Adrenal gland (tissue), 12 donors: ENCODE results near the gene MAML3. TPM values are rescaled to one million over a fixed set of nuclear protein-coding genes. Genes with fewer than 3 reads are reported as not detected.

Experiments used
- DNase-seq, 7 donors: peaks; one replicate each; pipeline ENCODE4 v3.0.0-alpha.2; 2019 to 2020
- H3K27ac ChIP-seq, 5 donors: fragments of 200-600 bp; sonication (generic) in 4 of 5; 1 replicate in 3 of 5; 2 replicates in 2 of 5; pipeline versions ENCODE4 v1.5.1 to v1.8.0; 2016 to 2020; ENCODE audit warnings: mild to moderate bottlenecking in 1 of 5
- H3K27me3 ChIP-seq: fragments of 200-600 bp; 2 replicates; pipeline ENCODE4 v1.8.0; 2021
- H3K36me3 ChIP-seq, 2 donors: fragments of 200-600 bp; replicated peaks in 1 of 2; 1 replicate in 1 of 2; 2 replicates in 1 of 2; pipeline versions ENCODE4 v1.5.1 to v1.8.0; 2018 to 2022
- H3K4me1 ChIP-seq, 2 donors: fragments of 200-600 bp; replicated peaks in 1 of 2; 1 replicate in 1 of 2; 2 replicates in 1 of 2; pipeline versions ENCODE4 v1.5.1 to v1.8.0; 2018 to 2021
- H3K4me3 ChIP-seq, 4 donors: fragments of 200-600 bp; sonication (generic) in 3 of 4; one replicate each; pipeline ENCODE4 v1.5.1; 2016 to 2018
- H3K9me3 ChIP-seq, 3 donors: fragments of 200-600 bp; sonication (generic) in 1 of 3; replicated peaks in 1 of 3; 1 replicate in 2 of 3; 2 replicates in 1 of 3; pipeline versions ENCODE4 v1.5.1 to v1.8.0; 2016 to 2021
- CTCF ChIP-seq, 6 experiments: fragments of 450-650 bp in 4 of 6; fragments of 200-600 bp in 2 of 6; sonication (generic) in 1 of 6; IDR thresholded peaks; 1 replicate in 5 of 6; 2 replicates in 1 of 6; pipeline versions ENCODE4 v1.5.1 to v1.8.0; 2016 to 2021; ENCODE audit warnings: antibody characterized with exemption in 6 of 6, mild to moderate bottlenecking in 2 of 6, moderate library complexity in 1 of 6
- POLR2A ChIP-seq, 2 donors: fragments of 450-650 bp; IDR thresholded peaks; one replicate each; pipeline ENCODE4 v1.6.1; 2017; ENCODE audit warnings: antibody characterized with exemption in 2 of 2, mild to moderate bottlenecking in 2 of 2, moderate library complexity in 1 of 2
- whole genome bisulfite sequencing, 4 donors: extraction: QIAGEN DNeasy Blood & Tissue Kit in 2 of 4; methylation state at CpG; one replicate each; pipeline versions ENCODE4 v1.1.5 to v1.1.7; 2013 to 2017; 5-methylcytosine and 5-hydroxymethylcytosine counted together
- intact Hi-C, 2 donors: fragments of 100-400 bp; cut with DNase I; formaldehyde crosslinking; loops; one replicate each; pipeline versions ENCODE4 v1.14.1 to v1.15.0; 2022 to 2023
- polyA plus RNA-seq, 3 donors: library from polyadenylated mRNA; stranded (reverse); fragments of 200-250 nt in 2 of 3; fragments of 350-450 nt in 1 of 3; fragmentation: Illumina TruSeq in 1 of 3; extraction: RNeasy Lipid Tissue Mini Kit (QIAGEN cat#74804) in 1 of 3; gene quantifications; one replicate each; pipeline ENCODE4 v1.2.3, GENCODE V29; 2013 to 2014
- total RNA-seq, 9 donors: library from RNA; depleted of rRNA in 4 of 9; stranded (reverse); fragments of >200 nt in 4 of 9; fragments of 120-200 nt in 1 of 9; fragmentation: NEBNext Ultra II Directional in 1 of 9; extraction: Animal tissue kit (Norgen Biotek cat#: 25700) in 1 of 9; gene quantifications; one replicate each; pipeline versions ENCODE4 v1.1.0 to v1.2.4, GENCODE V29; 2013 to 2023
- donor health status: healthy with polysubstance abuse.
- donor health status: Bipolar disorder and iron deficiency.
- donor health status: DM: yes; HTN: yes; CAD: no.
- donor health status: DM: no; HTN: no; CAD: no.
- donor health status: DM: no; HTN: no; CAD: no.
- donor health status: DM: yes; HTN: yes; CAD: no.

The MAML3 gene
- total and polyA plus RNA-seq, 12 donors = 2.0 to 15.9 (median 8.4) TPM

- no peak overlapping the region for H3K4me3 ChIP-seq
- intact Hi-C loops = no loop called here
- no peaks in the 10 kb centered on the region for H3K9me3 ChIP-seq
- DNase-seq = no peak
- peaks cover 8 to 43% of the 10 kb centered on the region in 2 donors for H3K4me1 ChIP-seq
- WGBS, 4 donors = 94 to 97% (median 95%) methylated on average over 4 of the region's 4 CpGs
- H3K27ac ChIP-seq = no peak overlapping the region
- H3K27me3 ChIP-seq = no peaks in the 10 kb centered on the region
- H3K36me3 ChIP-seq = no peaks in the 10 kb centered on the region
- no peak for TF ChIP-seq CTCF (IDR thresholded peaks at IDR 0.05)
- no peak for TF ChIP-seq POLR2A (IDR thresholded peaks at IDR 0.05)
Measured at GRCh38 chr4:139959396-139959795, 194.6 kb downstream of the MAML3 start.

GRCh38 chr4:139958739-139959098, 195.3 kb downstream of the MAML3 start:
- Histone ChIP-seq H3K27ac (no peak overlapping the region), H3K9me3 (no peaks in the 10 kb centered on the region), H3K36me3 (no peaks in the 10 kb centered on the region), H3K4me3 (no peak overlapping the region), H3K4me1 (peaks cover 8 to 43% of the 10 kb centered on the region in 2 donors), H3K27me3 (no peaks in the 10 kb centered on the region)
- no peak for TF ChIP-seq CTCF (IDR thresholded peaks at IDR 0.05)
- TF ChIP-seq POLR2A (IDR thresholded peaks at IDR 0.05) = no peak
- WGBS, 4 donors = 67 to 89% (median 81%) methylated on average over 3 of the region's 3 CpGs
- DNase-seq = no peak
- intact Hi-C loops = no loop called here

GRCh38 chr4:139957986-139958738, 195.8 kb downstream of the MAML3 start:
- peaks cover 8 to 43% of the 10 kb centered on the region in 2 donors for H3K4me1 ChIP-seq
- WGBS, 4 donors = 64 to 69% (median 66%) methylated on average over 4 of the region's 4 CpGs
- H3K36me3 ChIP-seq = no peaks in the 10 kb centered on the region
- TF ChIP-seq POLR2A (IDR thresholded peaks at IDR 0.05) (no peak), CTCF (IDR thresholded peaks at IDR 0.05) (no peak)
- H3K9me3 ChIP-seq = no peaks in the 10 kb centered on the region
- no peaks in the 10 kb centered on the region for H3K27me3 ChIP-seq
- no peak overlapping the region for H3K4me3 ChIP-seq
- no peak overlapping the region for H3K27ac ChIP-seq
- intact Hi-C loops = no loop called here
- DNase-seq = no peak

- Histone ChIP-seq H3K4me3 (no peak overlapping the region), H3K4me1 (peaks cover 8 to 39% of the 10 kb centered on the region in 2 donors), H3K27ac (peak overlapping the region in 4 of 5 donors; percentile 20 to 65 (median 48)), H3K36me3 (no peaks in the 10 kb centered on the region), H3K27me3 (no peaks in the 10 kb centered on the region), H3K9me3 (no peaks in the 10 kb centered on the region)
- intact Hi-C loops = no loop called here
- 83 to 93% (median 86%) methylated on average over 2 of the region's 2 CpGs for WGBS, 4 donors
- DNase-seq = no peak
- TF ChIP-seq CTCF (IDR thresholded peaks at IDR 0.05) (no peak), POLR2A (IDR thresholded peaks at IDR 0.05) (no peak)
Measured at GRCh38 chr4:139957065-139957464, 196.9 kb downstream of the MAML3 start.
